ENCODE measurements around the gene CDH23.

The CDH23 gene

DNA sequence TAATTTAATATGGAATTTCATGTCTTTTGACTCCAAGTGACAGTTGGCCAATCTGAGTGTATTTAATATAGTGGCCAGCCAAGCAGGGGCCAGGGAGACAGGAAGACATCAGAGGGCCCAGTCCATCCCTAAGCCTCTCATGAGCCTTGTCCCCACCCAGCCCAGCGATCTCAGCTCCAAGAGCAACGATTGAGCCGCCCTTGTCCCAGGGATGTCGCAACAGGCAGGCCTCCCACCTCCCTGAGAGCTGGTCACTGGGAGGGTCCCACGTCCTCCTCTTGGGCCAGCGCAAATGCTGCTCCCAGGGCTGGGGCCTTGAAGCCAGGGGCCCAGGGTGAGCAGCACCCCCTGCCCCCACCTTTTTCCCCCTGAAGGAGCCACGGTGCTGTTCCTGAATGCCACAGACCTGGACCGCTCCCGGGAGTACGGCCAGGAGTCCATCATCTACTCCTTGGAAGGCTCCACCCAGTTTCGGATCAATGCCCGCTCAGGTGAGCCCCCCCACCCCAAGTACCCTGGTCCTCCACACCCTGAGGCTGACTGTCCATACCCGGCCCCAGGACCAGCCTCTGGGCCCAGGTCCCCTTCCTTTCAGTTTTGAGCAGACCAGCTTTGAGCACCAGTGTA is 293.5 kb downstream of the CDH23 start:
- no peak for DNase-seq (ENCODE audit: low read depth)

DNA sequence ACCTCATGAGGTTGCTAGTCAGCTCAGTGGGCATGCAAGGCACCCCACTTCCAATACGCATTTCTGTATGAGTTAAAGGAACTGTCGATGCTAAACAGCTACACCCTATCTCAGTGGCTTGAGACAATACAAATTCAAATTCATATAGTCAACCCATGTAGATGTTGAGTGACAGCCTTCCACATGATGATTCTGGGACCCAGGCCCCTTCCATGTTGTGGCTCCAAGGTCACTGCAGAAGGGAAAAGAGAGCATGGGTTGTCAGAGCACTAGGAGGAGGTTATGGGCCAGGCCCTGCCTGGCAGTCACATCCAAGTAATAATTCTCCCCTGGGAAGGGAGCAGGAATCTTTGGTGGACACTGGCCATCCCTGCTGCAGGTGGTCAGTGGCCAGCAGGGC is 294.7 kb downstream of the CDH23 start:
- DNase-seq (ENCODE audit: low read depth), result no peak

DNA sequence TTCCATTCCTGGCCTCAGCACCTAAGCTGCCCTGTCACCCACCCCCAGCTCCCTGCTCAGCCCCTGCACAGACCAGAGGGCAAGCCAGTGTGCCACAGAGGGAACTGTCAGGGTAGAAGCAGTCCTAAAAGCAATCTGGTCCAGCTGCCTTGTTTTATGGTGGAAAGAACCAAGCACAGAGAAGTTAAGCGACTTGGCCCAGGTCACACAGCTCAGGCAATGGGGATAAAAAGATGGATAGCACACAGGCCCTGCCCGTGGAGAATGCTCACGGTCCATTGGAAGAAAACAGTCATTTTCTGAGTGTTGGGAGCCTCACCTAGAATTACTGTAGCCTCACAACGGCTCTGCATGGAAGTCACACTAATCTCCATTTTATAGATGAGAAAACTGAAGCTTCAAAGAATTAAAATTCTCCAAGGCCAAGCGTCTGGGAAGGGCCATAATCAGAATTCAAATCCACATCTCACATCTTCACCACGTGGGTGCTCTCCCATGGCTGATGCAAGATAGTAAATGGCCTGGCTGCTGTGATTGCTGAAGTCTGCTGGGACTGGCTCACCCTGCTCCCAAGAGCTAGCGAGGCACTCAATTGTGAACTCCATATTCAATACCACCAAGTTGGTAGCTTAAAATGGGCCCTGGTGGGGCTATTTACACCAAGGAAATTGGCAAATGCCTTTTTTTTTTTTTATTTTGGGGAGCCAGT is 296.0 kb downstream of the CDH23 start:
- DNase-seq (ENCODE audit: low read depth), result no peak

DNA sequence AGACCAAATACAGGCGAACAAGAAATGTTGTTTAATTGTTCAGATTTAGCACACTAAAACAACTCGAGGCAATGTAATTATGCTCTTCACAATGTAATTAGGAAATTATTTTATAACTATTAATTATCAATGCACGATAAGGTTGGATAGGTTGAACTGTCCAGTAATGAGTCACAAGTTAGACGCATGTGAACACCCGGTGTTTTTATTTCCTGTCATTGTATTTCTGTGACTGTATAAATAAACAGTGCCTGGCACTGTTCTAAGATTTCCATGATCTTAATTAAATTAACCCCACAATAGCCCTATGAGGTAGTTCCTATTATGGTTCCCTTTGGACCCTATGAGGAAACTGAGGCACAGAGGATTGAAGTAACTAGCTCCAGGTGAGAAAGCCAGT is 296.7 kb downstream of the CDH23 start:
- DNase-seq (ENCODE audit: low read depth), result no peak

DNA sequence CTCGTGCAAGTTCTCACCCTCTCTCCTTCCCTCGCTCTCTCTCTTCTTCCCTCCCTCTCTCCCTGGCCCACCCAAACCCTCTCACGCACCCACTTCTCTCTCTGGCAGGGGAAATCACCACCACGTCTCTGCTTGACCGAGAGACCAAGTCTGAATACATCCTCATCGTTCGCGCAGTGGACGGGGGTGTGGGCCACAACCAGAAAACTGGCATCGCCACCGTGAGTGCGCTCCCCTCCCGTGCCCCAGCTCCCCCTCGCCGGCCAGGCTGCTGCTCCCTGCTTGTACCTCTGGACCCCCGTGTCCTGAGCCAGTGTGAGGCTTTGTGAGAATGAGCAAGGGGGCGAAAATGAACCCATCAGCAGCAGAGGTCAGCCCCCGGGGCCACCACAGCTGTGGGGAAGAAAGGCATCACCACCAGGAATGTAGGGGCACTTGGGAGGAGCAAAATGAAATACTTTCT is 297.4 kb downstream of the CDH23 start:
- DNase-seq (ENCODE audit: low read depth), result no peak

DNA sequence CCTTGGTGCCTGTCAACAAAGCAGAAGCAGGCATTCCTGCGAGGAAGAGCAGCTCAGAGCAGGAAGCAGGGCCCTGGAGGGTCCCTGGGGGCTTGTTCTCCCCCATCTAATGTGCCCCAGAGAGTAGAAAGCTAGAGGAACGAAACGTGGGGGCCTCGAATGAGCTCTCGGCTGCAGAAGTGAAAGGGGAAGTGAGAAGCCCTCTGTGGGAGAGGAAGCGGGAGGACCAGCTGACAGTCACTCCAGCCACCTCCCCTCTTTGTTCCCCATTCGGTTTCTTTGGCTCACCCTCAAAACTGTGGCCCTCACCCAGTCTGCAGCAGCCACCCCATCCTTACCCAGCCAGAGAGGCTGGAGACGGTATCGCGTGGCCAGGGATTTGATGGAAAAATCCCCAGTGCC is 297.8 kb downstream of the CDH23 start:
- no peak for DNase-seq (ENCODE audit: low read depth)

DNA sequence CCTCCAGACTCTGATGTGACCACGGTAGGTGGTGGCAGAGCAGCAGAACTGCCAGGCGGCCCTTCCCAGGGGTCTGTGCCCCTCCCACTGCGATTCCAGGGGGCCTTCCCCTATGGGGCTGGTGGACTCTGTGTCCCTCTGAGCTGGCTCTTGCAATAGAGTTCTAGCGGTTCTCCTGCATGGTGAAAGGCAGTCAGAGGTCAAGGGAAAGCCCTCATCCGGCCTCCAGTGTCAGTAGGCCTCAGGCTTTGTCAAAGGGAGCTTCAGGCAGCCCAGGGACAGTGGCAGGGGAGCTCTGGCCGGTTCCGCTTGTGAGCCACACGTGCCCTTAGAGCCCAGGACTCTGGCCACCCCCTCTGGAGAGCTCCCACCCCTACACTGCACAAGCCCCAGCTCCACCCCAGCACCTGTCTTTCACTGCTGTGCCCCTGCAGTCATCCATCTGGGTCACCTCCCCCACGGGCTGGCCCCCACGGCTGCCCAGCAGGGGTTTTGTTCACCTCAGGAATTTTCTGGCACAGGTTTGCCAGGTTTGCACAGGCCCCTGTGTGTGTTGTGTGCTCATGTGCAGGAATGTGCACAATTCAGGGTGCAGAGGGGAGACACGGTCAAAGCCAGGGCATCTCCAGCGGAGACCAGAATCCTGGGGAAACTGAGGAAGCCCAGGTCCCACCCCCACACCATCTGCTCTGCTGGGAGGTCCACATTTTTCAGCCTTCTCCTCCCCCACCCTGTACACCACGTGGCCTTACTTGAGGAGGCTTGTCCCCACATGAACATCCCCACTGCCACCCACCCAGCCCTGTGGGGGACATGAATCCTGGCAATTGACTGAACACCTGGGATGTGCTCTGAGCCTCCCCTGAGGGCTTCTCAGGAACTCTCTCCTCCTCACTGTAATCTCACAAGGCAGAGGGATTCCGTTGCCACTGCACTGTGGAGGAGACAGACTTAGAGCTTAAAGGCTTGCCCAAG is 299.1 kb downstream of the CDH23 start:
- DNase-seq (ENCODE audit: low read depth), result no peak

DNA sequence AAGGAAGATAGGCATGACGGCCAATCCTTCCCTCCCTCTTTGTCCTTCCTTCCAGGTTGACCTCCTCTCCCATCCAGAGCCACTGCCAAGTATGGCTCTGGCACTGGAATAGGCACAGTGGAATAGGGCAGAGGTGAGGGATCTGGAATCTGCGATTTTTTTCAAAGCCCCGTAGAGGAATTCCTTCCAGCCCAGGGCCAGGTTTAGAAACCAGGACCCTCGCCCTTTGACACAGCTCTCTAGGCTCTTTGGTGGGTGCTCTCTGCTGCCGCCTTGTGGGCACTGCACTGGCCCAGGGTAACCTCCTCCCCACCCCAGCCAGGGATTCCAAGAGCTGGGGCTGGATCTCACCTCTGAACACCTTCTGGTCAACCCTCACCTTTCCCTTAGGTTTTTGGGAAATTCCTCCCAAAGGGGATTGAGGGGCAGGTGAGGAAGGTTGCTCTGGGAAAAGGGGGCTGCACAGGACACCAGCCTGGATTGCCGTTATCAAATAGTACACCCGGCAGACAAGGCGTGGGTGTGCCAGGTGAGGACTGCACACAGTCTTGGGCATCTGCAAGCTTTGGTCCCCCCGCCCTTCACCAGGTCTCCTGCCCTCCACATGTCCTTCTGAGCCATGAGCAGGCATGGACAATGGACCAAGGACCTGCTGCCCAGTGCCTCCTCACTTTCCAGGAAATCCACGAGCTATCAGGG is 300.1 kb downstream of the CDH23 start:
- DNase-seq (ENCODE audit: low read depth), result no peak

DNA sequence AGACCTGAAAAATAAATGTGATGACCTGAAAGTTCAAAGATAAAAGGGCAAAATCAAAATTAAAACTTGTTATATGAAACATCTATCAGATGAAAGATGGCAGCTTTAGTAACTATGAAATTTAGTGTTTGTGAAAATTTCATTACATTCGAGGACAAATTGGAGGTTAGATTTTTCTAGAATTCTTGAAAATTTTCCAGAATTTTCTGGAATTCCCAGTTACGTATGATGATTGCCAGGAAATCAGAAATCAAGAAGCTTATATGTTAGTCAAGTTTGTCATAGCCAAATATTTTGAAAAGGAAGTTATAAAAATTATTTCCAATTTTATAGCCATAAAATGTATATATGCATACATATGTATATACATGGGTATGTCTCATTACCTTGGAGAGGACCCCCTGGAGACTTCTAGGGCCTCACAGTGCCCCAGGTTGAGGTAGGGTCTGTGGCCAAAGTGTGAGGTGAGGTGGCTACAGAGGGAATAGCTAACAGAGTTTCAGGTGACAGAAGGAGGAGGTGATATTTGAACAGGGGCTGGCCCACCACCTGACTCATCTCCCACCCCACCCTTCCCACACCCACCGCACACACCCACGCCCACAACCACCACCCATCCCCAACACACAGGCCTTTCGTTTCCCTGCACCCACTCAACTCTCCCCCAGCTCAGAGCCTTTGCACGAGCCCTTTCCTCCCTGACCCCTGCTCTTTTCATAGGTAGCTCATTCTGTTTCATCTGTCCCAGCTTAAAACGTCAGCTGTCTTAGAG is 301.4 kb downstream of the CDH23 start:
- DNase-seq (ENCODE audit: low read depth), result no peak

DNA sequence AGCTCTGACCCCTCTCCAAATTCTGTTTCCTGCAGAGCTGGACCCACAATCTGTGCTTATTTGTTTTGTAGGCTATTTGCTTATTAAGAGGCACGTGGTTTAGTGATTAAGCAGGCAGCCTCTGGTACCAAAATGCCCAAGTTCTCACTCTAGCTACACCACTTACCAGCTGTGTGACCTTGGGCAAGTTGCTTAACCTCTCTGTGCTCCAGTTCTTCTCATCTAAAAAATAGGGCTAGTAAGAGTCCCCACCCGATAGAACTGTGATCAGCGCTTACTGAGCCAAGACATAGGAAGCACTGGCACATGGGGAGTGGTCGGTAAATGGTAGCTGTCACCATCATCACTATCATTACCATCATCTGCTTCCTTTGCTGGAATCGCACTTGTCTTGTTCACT is 302.0 kb downstream of the CDH23 start:
- no peak for DNase-seq (ENCODE audit: low read depth)

DNA sequence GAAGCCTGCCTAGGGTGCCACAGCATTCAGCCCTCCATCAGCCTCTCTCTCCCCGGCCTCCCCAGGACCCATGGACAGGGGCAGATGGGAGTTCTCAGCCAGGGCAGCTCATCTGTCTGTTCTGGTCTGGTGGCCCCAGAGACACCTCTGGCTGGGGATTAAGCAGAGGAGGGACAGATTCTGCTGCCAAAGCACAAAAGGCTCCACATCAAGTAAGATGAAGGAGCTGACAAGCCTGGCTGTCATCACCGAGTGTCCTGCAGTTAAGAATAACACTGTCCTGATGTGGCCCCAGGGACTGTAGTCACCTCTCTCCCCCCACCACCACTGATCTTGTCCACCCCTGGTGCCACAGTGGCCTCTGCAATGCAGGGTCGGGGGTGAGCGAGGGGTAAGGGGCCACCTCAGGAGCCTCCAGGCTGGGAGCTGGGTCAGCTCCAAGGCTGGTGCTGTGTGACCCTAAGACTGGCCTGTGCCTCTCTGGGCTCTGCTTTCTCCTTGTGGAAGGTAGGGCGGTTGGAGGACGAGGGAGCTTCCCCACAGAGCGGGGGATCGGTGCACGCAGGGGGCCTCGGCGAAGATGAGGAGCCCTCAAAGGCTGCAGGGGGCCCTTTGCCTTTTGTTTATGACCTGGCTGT is 304.1 kb downstream of the CDH23 start:
- DNase-seq (ENCODE audit: low read depth), result no peak

DNA sequence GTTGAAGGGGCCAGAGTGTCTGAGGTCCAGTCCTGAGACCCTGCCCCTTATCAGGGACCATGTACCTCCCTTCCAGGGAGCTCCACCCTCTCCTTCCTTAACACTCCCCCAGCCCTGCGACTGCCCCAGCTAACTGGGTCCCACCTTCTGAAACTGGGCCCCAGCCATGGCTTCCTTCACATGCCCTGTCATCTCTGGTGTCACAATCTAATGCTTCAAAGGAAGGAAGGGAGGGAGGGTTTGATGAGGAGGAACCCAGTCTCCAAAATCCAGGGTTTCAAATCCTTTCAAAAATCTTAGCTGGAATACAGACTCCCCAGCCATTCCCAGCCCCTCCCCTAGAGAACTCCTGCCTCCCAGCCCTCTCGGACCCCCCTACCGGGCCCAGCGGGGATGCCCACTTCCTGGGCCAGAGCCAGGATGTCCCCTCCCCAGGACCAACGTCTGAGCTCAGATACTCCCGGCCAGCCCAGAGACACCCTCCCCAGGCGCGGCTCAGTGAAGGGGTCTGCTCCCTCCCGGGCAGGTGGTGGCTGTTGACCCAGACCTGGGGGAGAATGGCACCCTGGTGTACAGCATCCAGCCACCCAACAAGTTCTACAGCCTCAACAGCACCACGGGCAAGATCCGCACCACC is 304.9 kb downstream of the CDH23 start:
- DNase-seq (ENCODE audit: low read depth), result no peak

DNA sequence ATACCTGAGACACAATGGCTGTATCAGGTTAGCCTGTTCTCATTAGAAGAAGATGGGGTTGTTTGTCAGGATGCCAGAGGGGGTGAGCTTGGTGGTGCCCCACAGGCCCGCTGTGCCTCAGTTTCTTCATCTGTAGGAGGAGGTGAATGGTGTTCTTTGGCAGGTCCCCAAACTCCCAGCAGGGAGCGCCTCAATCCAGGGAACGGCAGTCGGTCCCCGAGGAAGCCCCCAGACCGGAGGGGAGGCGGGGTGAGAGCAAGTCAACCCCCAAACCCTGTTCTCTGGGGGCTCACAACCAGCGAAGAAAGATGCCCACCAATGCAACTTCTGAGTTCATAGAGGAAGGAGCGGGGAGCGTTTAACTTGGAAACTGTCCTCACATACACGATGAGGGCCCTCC is 306.9 kb downstream of the CDH23 start:
- DNase-seq (ENCODE audit: low read depth), result no peak

DNA sequence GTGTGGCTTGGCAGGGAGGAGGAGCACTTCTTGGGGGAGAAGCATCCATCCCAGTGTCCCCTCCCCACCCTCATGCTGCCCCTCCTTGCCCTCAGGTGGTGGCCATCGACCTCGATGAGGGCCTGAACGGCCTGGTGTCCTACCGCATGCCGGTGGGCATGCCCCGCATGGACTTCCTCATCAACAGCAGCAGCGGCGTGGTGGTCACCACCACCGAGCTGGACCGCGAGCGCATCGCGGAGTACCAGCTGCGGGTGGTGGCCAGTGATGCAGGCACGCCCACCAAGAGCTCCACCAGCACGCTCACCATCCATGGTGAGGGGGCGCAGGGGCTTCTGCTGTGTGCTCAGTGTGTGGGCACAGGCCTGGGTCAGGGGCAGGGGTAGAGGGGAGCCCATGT is 308.1 kb downstream of the CDH23 start:
- DNase-seq (ENCODE audit: low read depth), result no peak

DNA sequence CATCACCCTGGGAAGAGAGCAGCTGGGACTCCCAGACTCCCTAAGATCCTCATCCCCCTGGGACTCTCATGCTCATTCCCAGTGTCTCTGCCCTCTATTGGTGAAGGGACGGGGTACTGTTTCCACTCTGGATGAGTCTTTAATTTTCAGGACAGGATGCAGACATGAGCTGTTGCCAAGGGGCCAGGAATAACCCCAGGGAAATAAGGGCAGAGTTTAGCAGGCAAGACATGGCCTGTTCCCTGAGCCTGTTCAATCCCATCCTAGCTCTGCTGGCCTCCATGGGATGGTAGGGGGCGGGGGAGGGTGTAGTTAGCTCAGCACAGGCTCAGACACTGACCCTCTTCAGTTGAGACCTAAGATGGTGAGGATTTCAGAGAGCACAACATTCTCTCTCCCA is 308.9 kb downstream of the CDH23 start:
- no peak for DNase-seq (ENCODE audit: low read depth)

DNA sequence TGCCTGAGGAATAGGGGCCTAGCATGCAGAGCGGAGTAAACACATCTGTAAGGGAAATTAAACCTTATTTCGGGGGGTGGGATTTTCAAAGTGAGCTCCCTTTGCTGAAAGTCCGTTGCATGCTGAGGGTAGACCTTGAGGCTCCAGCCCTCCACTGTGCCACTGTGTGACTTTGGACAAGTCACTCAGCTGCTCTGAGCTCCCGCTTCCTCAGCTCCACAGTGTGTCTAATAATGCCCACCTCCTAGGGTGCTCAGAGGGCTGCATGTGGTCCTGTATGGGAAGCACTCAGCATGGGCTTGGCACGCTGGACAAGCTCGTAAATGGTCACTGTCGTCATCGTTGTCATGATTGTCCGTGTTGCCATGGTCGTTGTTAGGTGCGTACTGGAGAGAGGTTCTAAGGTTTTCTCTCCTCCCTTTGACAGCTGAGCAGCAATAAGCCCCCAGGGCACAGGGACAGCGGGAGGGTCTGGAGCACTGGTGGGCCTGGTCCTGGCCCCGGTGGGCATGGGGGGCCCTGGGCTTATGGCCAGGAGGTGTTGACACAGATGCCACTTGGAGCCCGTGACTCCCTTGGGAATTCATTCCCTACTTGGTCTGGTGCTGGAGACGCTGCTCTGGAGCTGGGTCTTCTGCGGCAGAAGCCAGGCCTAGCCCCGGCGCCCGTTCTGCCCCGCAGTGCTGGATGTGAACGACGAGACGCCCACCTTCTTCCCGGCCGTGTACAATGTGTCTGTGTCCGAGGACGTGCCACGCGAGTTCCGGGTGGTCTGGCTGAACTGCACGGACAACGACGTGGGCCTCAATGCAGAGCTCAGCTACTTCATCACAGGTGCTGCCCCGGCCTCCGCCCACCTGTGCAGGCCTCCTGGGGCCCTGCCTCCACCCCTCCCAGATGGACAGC is 309.7 kb downstream of the CDH23 start:
- no peak for DNase-seq (ENCODE audit: low read depth)

DNA sequence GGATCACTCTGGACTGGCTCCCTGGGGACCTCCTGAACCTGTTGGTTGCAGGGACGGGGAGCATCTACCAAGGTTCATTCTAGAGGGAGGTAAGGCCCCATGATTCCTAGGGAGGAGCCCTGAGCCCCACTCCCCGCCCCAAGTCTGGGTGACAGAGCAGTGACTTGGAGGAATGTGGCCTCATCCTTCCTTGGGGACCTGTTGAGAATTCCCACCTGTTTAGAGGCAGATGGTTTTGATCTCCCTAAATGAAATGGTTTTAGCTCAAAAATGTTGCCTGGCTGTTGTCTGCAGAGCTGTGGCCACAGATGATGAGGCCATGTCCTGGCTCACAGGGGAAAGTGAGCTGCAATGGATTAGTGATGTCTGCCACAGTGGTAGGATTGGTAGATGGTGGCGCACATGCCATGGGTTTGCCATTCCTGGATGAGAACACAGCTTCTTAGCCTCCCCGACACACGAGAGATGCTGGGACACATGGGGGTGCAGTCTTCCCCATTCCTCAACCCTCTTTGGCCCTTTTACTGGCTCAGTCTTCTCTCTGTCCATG is 310.6 kb downstream of the CDH23 start:
- DNase-seq (ENCODE audit: low read depth), result no peak

DNA sequence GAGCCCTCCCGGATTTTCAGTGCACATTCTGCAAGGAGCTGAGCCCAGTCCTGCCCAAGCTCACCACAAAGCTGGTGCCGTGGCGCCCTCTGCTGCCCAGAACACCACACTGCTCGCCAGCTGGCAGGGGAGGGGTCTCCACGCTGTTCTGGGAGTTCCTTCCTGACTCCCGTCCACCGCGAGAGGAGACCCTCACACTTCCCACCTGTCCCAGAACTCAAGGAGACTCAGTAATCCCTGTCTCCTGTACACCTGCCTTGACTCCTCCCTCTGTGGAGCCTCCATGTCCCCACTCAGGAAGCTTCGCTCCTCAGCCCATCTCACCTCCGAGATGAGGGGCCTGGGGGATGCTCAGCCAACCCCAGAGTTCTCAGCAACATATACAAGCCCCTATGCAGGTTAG is 311.6 kb downstream of the CDH23 start:
- no peak for DNase-seq (ENCODE audit: low read depth)

Data from GM04504 (cell line).